ENCODE data around the gene DNASE1L2.

GRCh38 chr16:2287916-2288547, 51.8 kb downstream of the DNASE1L2 start:
- TF ChIP-seq TAF1 (IDR thresholded peaks at IDR 0.05; ENCODE audit: borderline replicate concordance, low read depth, low read length) (no peak), POLR2A (IDR thresholded peaks at IDR 0.05; ENCODE audit: low read depth, low read length) (no peak), POLR2AphosphoS5 (IDR thresholded peaks at IDR 0.05; ENCODE audit: low read depth, low read length) (no peak)
